ENCODE measurements around the gene GRB10.
"Not testable (repeated sequence)": the region's sequence is repeated elsewhere in the genome, so short reads cannot be mapped to it uniquely, and the experiment has no call there.

Gene GRB10

DNA sequence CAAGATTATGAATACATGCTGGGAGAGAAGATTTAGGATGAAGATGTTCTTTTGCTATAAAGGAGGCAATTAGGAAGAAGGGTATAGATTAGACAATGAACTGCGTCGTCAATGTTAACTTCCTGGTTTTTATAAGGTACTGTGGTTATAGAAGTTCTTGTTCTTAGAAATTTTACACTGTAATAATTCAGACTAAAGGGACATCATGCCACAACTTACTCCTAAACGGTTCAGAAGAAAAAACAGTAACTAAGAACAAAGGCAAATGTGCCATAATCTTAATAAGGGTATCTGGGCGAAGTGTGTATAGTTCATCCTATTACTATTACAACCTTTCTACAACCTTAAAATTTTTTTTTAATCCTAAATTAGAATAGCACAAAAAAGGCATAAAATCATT is 186.2 kb downstream of the GRB10 start:
- DNase-seq = no peak

- DNase-seq = peak; percentile 15
These were observed 187.1 kb downstream of the GRB10 start for GRCh38 chr7:50595491-50596102.

GRCh38 chr7:50594734-50595485 is 187.8 kb downstream of the GRB10 start:
- DNase-seq = no peak

- no peak for DNase-seq
These were observed 188.6 kb downstream of the GRB10 start for GRCh38 chr7:50594136-50594535.

GRCh38 chr7:50592940-50593339 is 189.8 kb downstream of the GRB10 start:
- DNase-seq = no peak

DNA sequence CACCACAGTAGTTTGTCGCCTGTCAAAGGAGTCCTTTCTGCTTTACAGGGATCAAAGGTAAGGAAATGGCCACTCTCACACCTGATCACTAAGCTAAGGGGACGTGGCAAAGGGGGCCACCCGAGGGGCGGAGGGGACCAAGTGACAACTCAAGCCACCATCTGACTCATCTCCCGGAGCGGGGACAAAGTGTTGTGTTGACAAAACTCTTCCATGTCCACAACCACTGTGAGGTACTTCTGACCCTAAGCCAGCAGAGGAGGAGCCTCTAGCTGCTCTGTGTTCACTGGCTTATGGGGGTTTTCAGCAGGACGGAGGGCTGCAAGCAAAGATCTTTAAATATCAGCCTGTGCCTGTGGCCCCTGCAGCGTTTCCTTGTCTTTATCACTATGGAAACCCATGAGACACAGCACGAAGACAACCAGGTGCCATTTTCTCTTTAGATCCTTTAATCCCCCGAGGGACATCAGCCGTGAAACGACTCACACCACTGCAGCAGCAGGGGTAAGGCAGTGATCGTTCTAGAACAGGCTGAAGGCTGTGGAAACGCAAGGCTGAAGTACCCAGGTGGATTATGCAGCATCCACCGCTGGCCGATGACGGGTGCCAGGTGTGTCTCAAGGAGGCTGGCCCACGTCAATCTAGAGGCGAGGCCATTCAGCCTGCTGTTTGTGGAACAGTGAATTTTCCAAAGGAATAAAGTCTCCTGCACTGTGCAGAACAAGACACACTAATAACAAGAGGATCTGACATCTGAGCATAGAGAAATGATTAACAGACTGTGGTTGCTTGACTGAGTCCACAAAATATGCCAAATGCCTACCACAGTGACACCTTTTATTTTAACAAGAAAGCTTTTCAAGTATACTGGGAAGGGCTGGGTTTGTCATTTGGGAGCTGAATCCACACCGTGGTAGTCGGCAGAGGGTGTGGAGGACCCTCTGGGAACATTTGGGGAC is 190.9 kb downstream of the GRB10 start:
- DNase-seq = peak; percentile 17

- no peak for DNase-seq
These were observed 191.6 kb downstream of the GRB10 start for GRCh38 chr7:50591098-50591479.

DNA sequence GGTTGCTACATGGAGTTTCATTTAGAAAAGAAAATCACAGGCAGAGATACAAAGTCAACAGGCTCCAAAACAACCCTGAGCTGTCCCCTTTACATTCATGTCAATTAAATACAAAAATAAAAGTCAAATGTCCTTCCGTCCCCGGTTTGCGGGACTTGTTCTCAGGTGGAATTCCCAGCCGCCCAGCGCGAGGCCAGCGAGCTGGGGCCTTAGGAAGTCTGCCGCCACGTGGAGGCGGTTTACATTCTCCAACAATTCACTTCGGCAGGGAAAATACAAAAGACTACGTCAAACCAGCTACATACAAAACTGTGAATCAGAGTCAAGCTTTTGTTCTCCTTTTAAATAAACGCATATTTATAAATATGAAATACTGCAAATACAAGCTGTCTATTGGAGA is 192.2 kb downstream of the GRB10 start:
- DNase-seq = no peak

- DNase-seq = no peak
These were observed 193.3 kb downstream of the GRB10 start for GRCh38 chr7:50589364-50589763.

- no peak for DNase-seq
These were observed 193.8 kb downstream of the GRB10 start for GRCh38 chr7:50588937-50589336.

DNA sequence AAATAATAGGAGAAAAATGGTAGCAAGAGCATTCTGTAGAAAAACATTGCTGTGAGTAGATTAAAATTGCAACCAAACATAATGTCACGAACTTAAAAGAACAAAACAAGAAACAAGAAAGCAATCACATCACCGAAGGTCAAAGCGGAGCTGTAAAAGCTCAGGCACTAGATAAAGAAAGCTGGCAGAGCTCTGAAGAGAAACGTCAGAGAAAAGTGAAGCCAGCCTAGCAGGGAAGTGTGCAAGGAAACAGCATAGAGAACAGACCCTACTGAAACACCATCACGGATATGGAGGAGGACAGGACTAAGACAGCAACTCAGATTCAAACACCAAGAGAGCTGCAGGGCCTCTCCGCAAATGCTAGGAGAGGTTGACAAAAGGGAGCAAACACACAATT is 195.0 kb downstream of the GRB10 start:
- no peak for DNase-seq

DNA sequence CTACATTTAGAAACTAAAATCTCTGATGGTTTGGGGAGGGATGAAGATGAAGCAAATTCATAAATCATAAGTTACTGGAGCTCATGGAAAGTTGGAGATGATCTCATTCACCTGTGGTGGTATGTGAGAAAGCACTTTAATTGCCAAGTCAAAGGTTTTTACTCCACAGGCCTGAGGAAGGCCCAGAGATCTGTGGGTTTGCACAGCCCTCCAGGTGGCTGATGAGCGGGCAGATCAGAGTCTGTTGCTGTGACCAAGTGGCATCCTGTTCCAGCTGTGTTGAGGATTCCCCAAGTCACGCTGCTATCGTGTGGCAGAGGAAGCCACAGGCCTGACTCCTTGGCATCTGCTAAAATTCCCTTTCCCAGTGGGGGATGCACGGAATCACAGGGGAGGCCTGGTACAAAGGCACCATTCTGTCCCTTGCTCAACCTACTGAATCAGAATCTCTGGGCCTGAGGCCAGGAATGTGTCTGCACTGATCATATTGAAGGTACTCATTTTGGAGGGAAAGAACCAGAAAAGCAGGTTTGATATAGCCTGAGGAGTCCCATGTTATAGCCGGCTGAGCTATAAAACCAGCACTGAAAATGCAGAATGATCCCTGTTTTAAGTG is 197.8 kb downstream of the GRB10 start:
- DNase-seq = no peak

GRCh38 chr7:50584386-50584785 is 198.3 kb downstream of the GRB10 start:
- no peak for DNase-seq

GRCh38 chr7:50583295-50583694 is 199.4 kb downstream of the GRB10 start:
- not testable (repeated sequence) for DNase-seq

GRCh38 chr7:50582271-50582670 is 200.4 kb downstream of the GRB10 start:
- not testable (repeated sequence) for DNase-seq

DNA sequence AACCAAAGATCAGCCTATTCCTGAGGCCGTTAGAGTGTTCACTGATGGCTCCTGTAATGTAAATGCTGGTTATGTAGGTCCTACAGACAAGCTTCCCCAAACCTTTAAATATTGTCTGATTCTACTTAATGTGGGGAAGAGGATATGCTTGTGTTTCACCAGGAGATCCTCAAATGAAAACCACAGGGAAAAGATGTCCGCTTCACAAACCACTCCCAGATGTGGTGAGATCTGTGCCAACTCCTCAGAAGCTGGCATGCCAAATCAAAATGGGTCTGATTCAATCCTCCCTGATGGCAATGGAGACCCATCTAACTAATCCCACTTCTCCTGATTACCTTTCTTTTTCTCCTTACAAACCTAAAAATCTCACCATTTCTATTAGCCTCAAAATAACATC is 202.0 kb downstream of the GRB10 start:
- DNase-seq = not testable (repeated sequence)

DNA sequence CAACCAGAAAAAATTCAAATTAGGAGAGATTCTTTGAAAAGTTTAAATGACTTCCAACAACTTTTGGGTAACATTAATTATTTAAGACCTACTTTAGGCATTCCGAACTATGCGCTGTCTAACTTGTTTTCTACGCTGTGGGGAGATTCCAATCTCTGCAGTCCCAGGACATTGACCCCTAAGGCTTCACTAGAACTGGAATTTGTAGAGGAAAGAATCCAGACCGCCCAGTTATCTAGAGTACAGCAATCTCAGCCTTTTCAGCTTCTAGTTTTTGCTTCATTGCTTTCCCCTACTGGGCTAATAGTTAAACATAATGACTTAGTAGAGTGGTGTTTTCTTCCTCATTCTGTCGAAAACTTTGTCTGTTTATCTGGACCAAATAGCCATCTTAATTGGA is 202.6 kb downstream of the GRB10 start:
- no peak for DNase-seq

DNA sequence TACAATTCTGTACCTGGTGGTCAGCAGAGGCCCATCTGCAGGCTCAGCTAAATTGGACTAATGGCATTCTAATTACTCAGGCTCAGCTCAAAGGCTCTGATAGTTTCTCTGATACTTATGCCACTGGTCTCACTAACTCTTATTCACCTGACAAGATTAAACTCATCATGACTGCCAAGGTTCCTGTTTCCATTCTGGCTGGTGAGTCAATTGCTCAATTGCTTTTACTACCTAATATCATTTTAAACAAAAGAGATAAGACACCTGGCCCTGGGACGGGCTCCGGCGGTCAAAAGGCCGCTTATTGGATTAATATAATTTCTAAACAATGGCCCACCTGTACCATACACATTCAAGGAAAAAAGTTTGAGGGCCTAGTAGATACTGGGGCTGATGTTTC is 204.6 kb downstream of the GRB10 start:
- not testable (repeated sequence) for DNase-seq

- DNase-seq = no peak
These were observed 205.1 kb downstream of the GRB10 start for GRCh38 chr7:50577569-50577968.

DNA sequence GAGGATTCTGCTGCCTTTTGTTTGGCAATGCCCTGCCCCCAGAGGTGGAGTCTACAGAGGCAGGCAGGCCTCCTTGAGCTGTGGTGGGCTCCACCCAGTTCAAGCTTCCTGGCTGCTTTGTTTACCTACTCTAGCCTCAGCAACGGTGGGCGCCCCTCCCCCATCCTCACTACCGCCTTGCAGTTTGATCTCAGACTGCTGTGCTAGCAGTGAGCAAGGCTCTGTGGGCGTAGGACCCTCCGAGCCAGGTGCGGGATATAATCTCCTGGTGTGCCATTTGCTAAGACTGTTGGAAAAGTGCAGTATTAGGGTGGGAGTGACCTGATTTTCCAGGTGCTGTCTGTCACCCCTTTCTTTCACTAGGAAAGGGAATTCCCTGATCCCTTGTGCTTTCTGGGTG is 206.3 kb downstream of the GRB10 start:
- DNase-seq = not testable (repeated sequence)

DNA sequence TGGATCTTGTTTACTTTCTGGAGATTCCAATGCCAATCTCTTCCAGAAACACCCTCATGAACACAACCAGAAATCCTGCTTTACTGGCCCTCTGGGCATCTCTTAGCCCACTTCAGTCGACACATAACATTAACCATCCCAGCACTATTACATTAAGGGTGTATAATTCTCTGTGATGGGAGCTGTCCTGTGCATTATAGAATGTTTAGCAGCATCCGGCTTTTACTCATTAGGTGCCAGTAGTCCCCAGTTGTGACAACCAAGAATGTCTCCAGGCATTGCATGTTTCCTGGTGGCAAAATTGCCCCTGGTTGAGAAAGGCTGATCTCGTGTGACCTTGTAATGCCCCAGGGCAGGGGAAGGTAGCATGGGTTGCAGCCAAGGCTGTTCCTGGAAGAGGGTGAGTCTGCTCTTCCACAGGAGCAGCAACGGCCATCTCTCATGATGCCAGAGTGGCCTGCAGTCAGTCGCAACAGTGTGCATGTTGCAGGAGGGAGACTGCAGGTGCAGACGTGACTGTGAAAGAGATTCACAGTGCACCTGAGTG is 214.9 kb downstream of the GRB10 start:
- DNase-seq = no peak

DNA sequence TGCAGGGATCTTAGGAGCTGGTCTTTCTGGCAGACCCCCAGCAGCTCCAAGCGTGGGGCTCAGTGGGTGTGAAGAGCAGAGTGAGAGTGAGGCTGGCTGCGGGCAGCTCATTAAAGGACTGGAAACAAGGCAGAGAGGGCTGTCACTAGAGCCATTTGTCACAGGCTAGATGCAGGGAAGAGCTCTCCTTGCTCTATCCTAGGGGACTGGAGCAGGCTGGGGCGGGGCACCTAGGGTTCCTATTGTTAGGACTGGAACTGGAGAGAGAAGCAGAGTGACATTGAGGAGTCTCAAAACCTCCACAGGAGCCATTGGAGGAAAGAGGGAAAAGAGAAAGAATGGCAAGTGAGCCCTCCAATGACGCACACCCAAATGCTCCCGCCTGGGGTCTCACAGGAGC is 216.7 kb downstream of the GRB10 start:
- no peak for DNase-seq

DNA sequence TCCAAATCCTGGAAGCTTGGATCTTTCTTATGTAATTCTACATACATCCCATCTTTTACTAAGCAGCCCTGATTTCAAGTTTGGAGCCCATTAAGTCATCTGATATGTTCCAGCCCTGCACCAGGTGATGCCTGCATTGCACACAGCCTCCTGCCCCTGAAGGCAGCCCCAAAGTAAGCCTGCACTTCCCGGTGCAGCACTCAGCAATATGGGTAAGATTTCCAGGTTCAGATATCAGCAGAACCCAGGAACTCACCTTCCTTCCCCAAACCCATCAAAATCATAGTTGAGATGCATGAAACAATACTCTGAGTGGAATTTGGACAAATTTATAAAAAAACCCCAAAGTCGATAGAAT is 217.2 kb downstream of the GRB10 start:
- no peak for DNase-seq

All from NCI-H1436 treated with DMSO at 0.1 percent for 48 hours (cell line).